IMR-90 (cell line): ENCODE results near the gene RNGTT. TPM values are rescaled to one million over a fixed set of nuclear protein-coding genes. Genes with fewer than 3 reads are reported as not detected.

Source experiments
- ATAC-seq: fragments of 200-7000 bp; cut with Tn5 transposase; 2 replicates; pipeline ENCODE4 v1.9.1; 2020; ENCODE audit warnings: low read depth, mild to moderate bottlenecking, moderate library complexity
- BruUV-seq: library from RNA; stranded (reverse); fragments of 400-500 nt; replicated peaks from 2 replicates; lab custom pipeline; 2021; lab: Mats Ljungman, UMichigan
- CTCF ChIA-PET: fragments of 300-600 bp; formaldehyde crosslinking; extraction: SDS; loops from one replicate; lab custom pipeline; 2021; ENCODE audit warnings: antibody characterized with exemption; lab: Yijun Ruan, JAX
- POLR2A ChIA-PET: fragments of 300-600 bp; sonication (Branson Sonifier 250); formaldehyde crosslinking; loops from one replicate; lab custom pipeline; 2022; ENCODE audit warnings: antibody characterized with exemption; ENCODE audit not compliant: unreplicated experiment; lab: Charles Lee
- DNase-seq: peaks from one replicate; pipeline ENCODE4 v3.0.0; 2013
- H2AFZ ChIP-seq: replicated peaks from 2 replicates; pipeline ENCODE3; 2013; ENCODE audit warnings: low read length, mild to moderate bottlenecking; ENCODE audit not compliant: poor library complexity
- H2AK5ac ChIP-seq: 2 replicates; pipeline ENCODE4 v1.6.1; 2013; ENCODE audit warnings: low read depth, low read length, inconsistent platforms
- H2AK9ac ChIP-seq: replicated peaks from 2 replicates; pipeline ENCODE3; 2013; ENCODE audit warnings: mild to moderate bottlenecking, low read depth, low read length, moderate library complexity; ENCODE audit not compliant: poor library complexity
- H2BK120ac ChIP-seq: 2 replicates; pipeline ENCODE4 v1.6.1; 2013; ENCODE audit warnings: low read depth, low read length, inconsistent platforms
- H2BK15ac ChIP-seq: 3 replicates; pipeline ENCODE4 v1.6.1; 2013; ENCODE audit warnings: low read depth, low read length, inconsistent platforms
- H2BK20ac ChIP-seq: 2 replicates; pipeline ENCODE4 v1.6.1; 2013; ENCODE audit warnings: low read depth, mild to moderate bottlenecking, inconsistent platforms, low read length, moderate library complexity
- H2BK5ac ChIP-seq: 2 replicates; pipeline ENCODE4 v1.6.1; 2013; ENCODE audit warnings: mild to moderate bottlenecking, low read depth, low read length, inconsistent platforms; ENCODE audit not compliant: poor library complexity, severe bottlenecking
- H3K14ac ChIP-seq: replicated peaks from 2 replicates; pipeline ENCODE4 v1.6.1; 2013; ENCODE audit warnings: low read depth, low read length, inconsistent platforms
- H3K18ac ChIP-seq: 2 replicates; pipeline ENCODE4 v1.6.1; 2013; ENCODE audit warnings: low read depth, low read length, control low read depth
- H3K23ac ChIP-seq: 2 replicates; pipeline ENCODE4 v1.6.1; 2013; ENCODE audit warnings: low read depth, low read length, inconsistent platforms
- H3K27ac ChIP-seq: 2 replicates; pipeline ENCODE4 v1.5.1; 2013; ENCODE audit warnings: mild to moderate bottlenecking, control low read depth, low read length; ENCODE audit not compliant: insufficient read depth
- H3K27me3 ChIP-seq: 2 replicates; pipeline ENCODE4 v1.6.1; 2013; ENCODE audit warnings: low read length; ENCODE audit not compliant: control insufficient read depth, insufficient read depth
- H3K36me3 ChIP-seq: 2 replicates; pipeline ENCODE4 v1.6.1; 2013; ENCODE audit warnings: low read length, mixed read lengths; ENCODE audit not compliant: control insufficient read depth, insufficient read depth
- H3K4ac ChIP-seq: 2 replicates; pipeline ENCODE4 v1.6.1; 2013; ENCODE audit warnings: low read depth, low read length, inconsistent platforms
- H3K4me1 ChIP-seq: 2 replicates; pipeline ENCODE4 v1.6.1; 2013; ENCODE audit warnings: low read length, mixed read lengths; ENCODE audit not compliant: control insufficient read depth, insufficient read depth
- H3K4me2 ChIP-seq: 2 replicates; pipeline ENCODE4 v1.6.1; 2013; ENCODE audit warnings: low read depth, mild to moderate bottlenecking, control low read depth, low read length, moderate library complexity
- H3K4me3 ChIP-seq: 2 replicates; pipeline ENCODE4 v1.5.1; 2013; ENCODE audit warnings: low read depth, mild to moderate bottlenecking, control low read depth, low read length, moderate library complexity; ENCODE audit not compliant: insufficient read depth
- H3K56ac ChIP-seq: 2 replicates; pipeline ENCODE4 v1.6.1; 2013; ENCODE audit warnings: low read length, inconsistent platforms; ENCODE audit not compliant: insufficient read depth; ENCODE audit errors: extremely low read depth
- H3K79me1 ChIP-seq, 2 experiments: 2 replicates each; pipeline ENCODE4 v1.6.1; 2013; ENCODE audit warnings: low read length in 2 of 2, inconsistent platforms in 1 of 2, low read depth in 1 of 2
- H3K9ac ChIP-seq: 2 replicates; pipeline ENCODE4 v1.6.1; 2013; ENCODE audit warnings: low read depth, low read length, control low read depth
- H3K9me1 ChIP-seq: 2 replicates; pipeline ENCODE4 v1.6.1; 2013; ENCODE audit warnings: low read length, inconsistent platforms; ENCODE audit not compliant: insufficient read depth
- H3K9me3 ChIP-seq: 2 replicates; pipeline ENCODE4 v1.6.1; 2013; ENCODE audit warnings: low read length; ENCODE audit not compliant: control insufficient read depth, insufficient read depth
- H4K20me1 ChIP-seq: 2 replicates; pipeline ENCODE4 v1.6.1; 2013; ENCODE audit warnings: low read length, inconsistent platforms; ENCODE audit not compliant: insufficient read depth
- H4K5ac ChIP-seq: 2 replicates; pipeline ENCODE4 v1.6.1; 2013; ENCODE audit warnings: mild to moderate bottlenecking, low read depth, low read length, control low read depth
- H4K8ac ChIP-seq, 2 experiments: 2 replicates each; pipeline ENCODE4 v1.6.1; 2013; ENCODE audit warnings: low read depth in 2 of 2, low read length in 2 of 2, control low read depth in 1 of 2, inconsistent platforms in 1 of 2
- H4K91ac ChIP-seq: 2 replicates; pipeline ENCODE4 v1.6.1; 2013; ENCODE audit warnings: low read depth, low read length, inconsistent platforms; ENCODE audit not compliant: insufficient read depth
- BHLHE40 ChIP-seq: fragments of 150-350 bp; IDR thresholded peaks from 2 replicates; pipeline ENCODE4 v1.6.1; 2016; ENCODE audit warnings: mild to moderate bottlenecking, low read depth, low read length
- CEBPB ChIP-seq: IDR thresholded peaks from 2 replicates; pipeline ENCODE4 v1.6.1; 2012; ENCODE audit warnings: low read depth, low read length, improper control_type of control experiment
- CHD1 ChIP-seq: IDR thresholded peaks from 2 replicates; pipeline ENCODE4 v1.6.1; 2012; ENCODE audit warnings: low read depth, low read length, improper control_type of control experiment
- FOS ChIP-seq: fragments of 150-350 bp; IDR thresholded peaks from 2 replicates; pipeline ENCODE4 v1.6.1; 2016; ENCODE audit warnings: low read depth, low read length
- MAFK ChIP-seq: IDR thresholded peaks from 2 replicates; pipeline ENCODE4 v1.6.1; 2012; ENCODE audit warnings: low read depth, low read length, improper control_type of control experiment
- MAZ ChIP-seq: IDR thresholded peaks from 2 replicates; pipeline ENCODE4 v1.6.1; 2012; ENCODE audit warnings: low read depth, mild to moderate bottlenecking, low read length, improper control_type of control experiment, moderate library complexity, borderline replicate concordance
- MXI1 ChIP-seq: IDR thresholded peaks from 2 replicates; pipeline ENCODE4 v1.6.1; 2012; ENCODE audit warnings: low read depth, mild to moderate bottlenecking, low read length, moderate library complexity, borderline replicate concordance
- NFE2L2 ChIP-seq: fragments of 150-350 bp; IDR thresholded peaks from 2 replicates; pipeline ENCODE4 v1.6.1; 2016; ENCODE audit warnings: low read depth, mild to moderate bottlenecking, low read length
- POLR2A ChIP-seq: IDR thresholded peaks from 2 replicates; pipeline ENCODE4 v1.6.1; 2012; ENCODE audit warnings: mild to moderate bottlenecking, low read depth, low read length
- RAD21 ChIP-seq: IDR thresholded peaks from 2 replicates; pipeline ENCODE4 v1.6.1; 2012; ENCODE audit warnings: low read length, improper control_type of control experiment
- RCOR1 ChIP-seq: IDR thresholded peaks from 2 replicates; pipeline ENCODE4 v1.6.1; 2012; ENCODE audit warnings: mild to moderate bottlenecking, low read length, improper control_type of control experiment; ENCODE audit not compliant: insufficient replicate concordance
- RFX5 ChIP-seq: IDR thresholded peaks from 2 replicates; pipeline ENCODE4 v1.8.0; 2012; ENCODE audit warnings: low read depth, mild to moderate bottlenecking, low read length, moderate library complexity
- SMC3 ChIP-seq: fragments of 150-350 bp; IDR thresholded peaks from 2 replicates; pipeline ENCODE4 v1.6.1; 2016; ENCODE audit warnings: low read depth, mild to moderate bottlenecking, antibody characterized with exemption, low read length, moderate library complexity
- USF2 ChIP-seq: fragments of 150-350 bp; IDR thresholded peaks from 2 replicates; pipeline ENCODE4 v1.6.1; 2017; ENCODE audit warnings: mild to moderate bottlenecking, antibody characterized with exemption, low read length, low read depth
- WGBS, 2 experiments: methylation state at CpG; one replicate each; pipeline versions ENCODE4 v1.1.5 to v1.1.7; 2013; ENCODE audit warnings: missing lambda C conversion rate in 2 of 2; ENCODE audit not compliant: insufficient read length in 1 of 2; ENCODE audit errors: extremely low coverage in 2 of 2; 5-methylcytosine and 5-hydroxymethylcytosine counted together
- dilution Hi-C: fragments of 300-500 bp; cut with HindIII; formaldehyde crosslinking; loops from one replicate; pipeline ENCODE4 v1.14.3; 2018; ENCODE audit warnings: low sequenced_read_pairs; ENCODE audit not compliant: unreplicated experiment
- in situ Hi-C: fragments of 300-500 bp; cut with MboI; formaldehyde crosslinking; loops from 3 replicates; pipeline ENCODE4 v1.14.3; 2019; ENCODE audit warnings: low sequenced_read_pairs, inconsistent platforms, mixed read lengths
- intact Hi-C: fragments of 100-400 bp; cut with micrococcal nuclease; formaldehyde crosslinking; loops from 2 replicates; pipeline ENCODE4 v1.10.0; 2022
- polyA plus RNA-seq, 3 experiments: library from polyadenylated mRNA; depleted of rRNA; stranded (reverse); fragments of >200 nt; gene quantifications; 2 replicates each; pipeline ENCODE4 v1.2.3, GENCODE V29; 2012; ENCODE audit warnings: low replicate concordance in 1 of 3
- total RNA-seq: library from RNA; depleted of rRNA; stranded (reverse); fragments of >200 nt; gene quantifications from 2 replicates; pipeline ENCODE4 v1.2.3, GENCODE V29; 2012
- TF ChIP-seq, protein P1 (sequence below): fragments of 150-350 bp; IDR thresholded peaks from 2 replicates; pipeline ENCODE4 v1.6.1; 2016; ENCODE audit warnings: low read depth, mild to moderate bottlenecking, low read length, moderate library complexity, borderline replicate concordance
- TF ChIP-seq, protein P2 (sequence below): conservative IDR thresholded peaks from 2 replicates; pipeline ENCODE4 v1.5.1; 2012; ENCODE audit warnings: mild to moderate bottlenecking, low read depth, low read length, improper control_type of control experiment

RNGTT gene
- total and polyA plus RNA-seq, 2 of the 4 experiments (the other 2 are of a cell fraction): 5.4 to 21.7 TPM

DNA sequence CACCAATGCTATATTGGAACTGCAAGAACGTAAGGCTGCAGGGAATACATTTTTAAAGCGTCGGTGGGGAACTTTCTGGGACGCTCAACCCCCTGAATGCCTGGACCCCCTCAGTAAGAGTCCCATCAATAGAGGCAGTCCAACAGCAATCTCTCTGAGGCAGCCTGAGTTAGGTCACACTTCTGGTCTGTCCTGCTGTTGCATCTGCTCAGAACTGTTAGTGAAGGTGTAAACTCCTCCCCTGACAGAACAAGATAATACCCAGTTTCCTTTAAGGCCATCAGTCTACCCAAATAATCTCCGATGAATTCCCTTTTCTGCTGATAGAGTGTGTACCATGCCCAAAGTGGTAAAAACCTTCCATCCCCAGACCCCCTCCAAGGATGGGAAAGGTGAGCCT, 1.1 kb upstream of the RNGTT start:
- Histone ChIP-seq H4K20me1 (no peaks in the 10 kb centered on the region), H2AK5ac (no peak overlapping the region), H2AFZ (peak overlapping the region; percentile 44), H2BK120ac (no peak overlapping the region), H4K5ac (peak overlapping the region; percentile 79; the same call in 1 of the 2 replicates), H3K27ac (no peak overlapping the region), H3K36me3 (no peaks in the 10 kb centered on the region), H3K9me1 (no peaks in the 10 kb centered on the region), H3K18ac (no peak overlapping the region), H4K91ac (no peak overlapping the region), H3K9ac (peak overlapping the region; percentile 77), H3K4me1 (peaks cover 2% of the 10 kb centered on the region), H2BK20ac (no peak overlapping the region), H3K4me3 (peak overlapping the region; percentile 29; the same call in 1 of the 2 replicates), H3K9me3 (no peaks in the 10 kb centered on the region; the same call in 1 of the 2 replicates), H3K56ac (no peak overlapping the region), H3K27me3 (no peaks in the 10 kb centered on the region), H3K4ac (no peak overlapping the region), H4K8ac (peak overlapping the region; percentile 71 to 73; a peak in 3 of 4 replicates), H3K23ac (no peak overlapping the region), H2BK15ac (no peak overlapping the region), H3K79me1 (peaks cover 9 to 23% of the 10 kb centered on the region in 2 experiments), H3K14ac (no peak overlapping the region), H2BK5ac (no peak overlapping the region), H2AK9ac (no peak overlapping the region), H3K4me2 (peak overlapping the region; percentile 83)
- TF ChIP-seq USF2: no peak
- TF ChIP-seq POLR2A: no peak
- TF ChIP-seq CEBPB: no peak
- TF ChIP-seq CHD1: no peak
- TF ChIP-seq FOS: no peak
- TF ChIP-seq, protein P1, sequence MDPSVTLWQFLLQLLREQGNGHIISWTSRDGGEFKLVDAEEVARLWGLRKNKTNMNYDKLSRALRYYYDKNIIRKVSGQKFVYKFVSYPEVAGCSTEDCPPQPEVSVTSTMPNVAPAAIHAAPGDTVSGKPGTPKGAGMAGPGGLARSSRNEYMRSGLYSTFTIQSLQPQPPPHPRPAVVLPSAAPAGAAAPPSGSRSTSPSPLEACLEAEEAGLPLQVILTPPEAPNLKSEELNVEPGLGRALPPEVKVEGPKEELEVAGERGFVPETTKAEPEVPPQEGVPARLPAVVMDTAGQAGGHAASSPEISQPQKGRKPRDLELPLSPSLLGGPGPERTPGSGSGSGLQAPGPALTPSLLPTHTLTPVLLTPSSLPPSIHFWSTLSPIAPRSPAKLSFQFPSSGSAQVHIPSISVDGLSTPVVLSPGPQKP: no peak
- TF ChIP-seq SMC3: no peak
- no peak for TF ChIP-seq MAZ
- no peak for TF ChIP-seq BHLHE40
- TF ChIP-seq MAFK: no peak
- no peak for TF ChIP-seq MXI1
- no peak for TF ChIP-seq RFX5
- TF ChIP-seq RCOR1: no peak
- TF ChIP-seq NFE2L2: no peak
- TF ChIP-seq, protein P2, sequence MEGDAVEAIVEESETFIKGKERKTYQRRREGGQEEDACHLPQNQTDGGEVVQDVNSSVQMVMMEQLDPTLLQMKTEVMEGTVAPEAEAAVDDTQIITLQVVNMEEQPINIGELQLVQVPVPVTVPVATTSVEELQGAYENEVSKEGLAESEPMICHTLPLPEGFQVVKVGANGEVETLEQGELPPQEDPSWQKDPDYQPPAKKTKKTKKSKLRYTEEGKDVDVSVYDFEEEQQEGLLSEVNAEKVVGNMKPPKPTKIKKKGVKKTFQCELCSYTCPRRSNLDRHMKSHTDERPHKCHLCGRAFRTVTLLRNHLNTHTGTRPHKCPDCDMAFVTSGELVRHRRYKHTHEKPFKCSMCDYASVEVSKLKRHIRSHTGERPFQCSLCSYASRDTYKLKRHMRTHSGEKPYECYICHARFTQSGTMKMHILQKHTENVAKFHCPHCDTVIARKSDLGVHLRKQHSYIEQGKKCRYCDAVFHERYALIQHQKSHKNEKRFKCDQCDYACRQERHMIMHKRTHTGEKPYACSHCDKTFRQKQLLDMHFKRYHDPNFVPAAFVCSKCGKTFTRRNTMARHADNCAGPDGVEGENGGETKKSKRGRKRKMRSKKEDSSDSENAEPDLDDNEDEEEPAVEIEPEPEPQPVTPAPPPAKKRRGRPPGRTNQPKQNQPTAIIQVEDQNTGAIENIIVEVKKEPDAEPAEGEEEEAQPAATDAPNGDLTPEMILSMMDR: no peak
- TF ChIP-seq RAD21: no peak
- in situ Hi-C loops: no loop called here
- ATAC-seq (no peak), DNase-seq (no peak)
- intact Hi-C loops: no loop called here
- dilution Hi-C loops: no loop called here
- no CpG with 5 or more reads among the region's 5 CpGs for WGBS, 2 experiments
- POLR2A ChIA-PET: no interaction called here
- no TSS peak for BruUV-seq
- CTCF ChIA-PET: no interaction called here
